ENCODE data around the gene PIAS1.
A peak's percentile ranks its signal among the peaks of the same experiment; 100 is the strongest.

Gene PIAS1

DNA sequence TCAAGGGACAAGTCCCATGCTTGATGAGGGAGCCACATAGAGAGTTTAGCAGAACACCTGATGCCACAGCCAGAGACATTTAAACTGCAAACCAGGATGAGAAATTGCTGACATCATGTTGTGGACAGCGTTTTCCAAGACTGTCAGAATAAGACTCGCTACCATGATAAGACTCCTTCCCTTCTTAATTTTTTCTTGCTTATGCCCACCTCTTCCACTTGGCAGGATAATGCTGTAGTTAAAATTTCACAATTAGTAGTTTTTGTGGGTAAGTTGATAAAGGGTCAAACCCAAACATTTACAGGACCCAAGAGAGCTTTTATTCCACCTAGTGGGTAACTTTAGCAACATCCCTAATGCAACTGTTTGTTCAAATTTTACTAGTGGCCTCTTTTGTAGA, 3.0 kb upstream of the PIAS1 start:
- peaks cover 1% of the 10 kb centered on the region for H3K36me3 ChIP-seq (replicated peaks; ENCODE audit: low read depth, low read length)
- no peak for TF ChIP-seq EZH2phosphoT487 (IDR thresholded peaks at IDR 0.05; ENCODE audit: low read depth)
- TF ChIP-seq CTCF (IDR thresholded peaks at IDR 0.05; ENCODE audit: low read depth, low read length) = peak; percentile 27
- H3K4me1 ChIP-seq (ENCODE audit: low read length) = peaks cover 11% of the 10 kb centered on the region
- peaks cover 12% of the 10 kb centered on the region for H4K20me1 ChIP-seq (ENCODE audit: insufficient read depth, low read length)
- no peak overlapping the region for H2AFZ ChIP-seq (ENCODE audit: low read depth, low read length)
- H3K27me3 ChIP-seq (ENCODE audit: low read depth, low read length) = no peaks in the 10 kb centered on the region
- H3K9me3 ChIP-seq (ENCODE audit: insufficient read depth, low read length) = no peaks in the 10 kb centered on the region
- H3K4me2 ChIP-seq (ENCODE audit: low read length) = no peak overlapping the region
- H3K4me3 ChIP-seq (ENCODE audit: low read length) = no peak overlapping the region
- no peak overlapping the region for H3K27ac ChIP-seq (ENCODE audit: low read length)
- peaks cover 19% of the 10 kb centered on the region for H3K79me2 ChIP-seq (ENCODE audit: low read length)
- no peak overlapping the region for H3K9ac ChIP-seq (ENCODE audit: low read length)

DNA sequence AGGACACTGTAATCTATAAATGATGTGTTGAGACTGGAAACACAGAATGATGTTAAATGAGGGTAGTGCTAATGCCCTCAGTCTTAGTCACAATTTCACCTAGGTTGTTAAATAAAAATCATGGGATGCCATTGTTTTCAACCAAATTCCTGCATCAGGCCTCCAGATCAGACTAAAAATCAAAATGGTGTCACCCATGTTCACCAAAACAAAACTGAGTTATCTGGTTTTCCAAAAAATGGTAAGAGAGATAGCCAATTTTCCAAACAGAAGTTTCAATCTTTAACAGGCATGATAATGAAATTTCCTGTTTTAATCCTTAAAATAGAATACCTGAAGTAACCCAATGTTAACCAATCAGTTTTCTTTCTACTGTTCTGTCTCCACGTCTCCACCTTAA, 2.2 kb upstream of the PIAS1 start:
- Histone ChIP-seq H2AFZ (ENCODE audit: low read depth, low read length) (peak overlapping the region; percentile 37; the same call in 1 of the 2 replicates), H3K4me3 (ENCODE audit: low read length) (no peak overlapping the region), H3K79me2 (ENCODE audit: low read length) (peaks cover 27% of the 10 kb centered on the region)

GRCh38 chr15:68052431-68052830, 1.7 kb upstream of the PIAS1 start:
- peaks cover 33% of the 10 kb centered on the region for H3K79me2 ChIP-seq (ENCODE audit: low read length)
- no peaks in the 10 kb centered on the region for H3K9me3 ChIP-seq (ENCODE audit: insufficient read depth, low read length)
- no peaks in the 10 kb centered on the region for H3K27me3 ChIP-seq (ENCODE audit: low read depth, low read length)
- H3K4me1 ChIP-seq (ENCODE audit: low read length) = peaks cover 18% of the 10 kb centered on the region
- no peak overlapping the region for H3K9ac ChIP-seq (ENCODE audit: low read length)
- H3K4me3 ChIP-seq (ENCODE audit: low read length) = no peak overlapping the region
- peak overlapping the region; percentile 37 for H2AFZ ChIP-seq (ENCODE audit: low read depth, low read length)
- H3K4me2 ChIP-seq (ENCODE audit: low read length) = no peak overlapping the region
- peaks cover 25% of the 10 kb centered on the region for H4K20me1 ChIP-seq (ENCODE audit: insufficient read depth, low read length)
- no peak for TF ChIP-seq EZH2phosphoT487 (IDR thresholded peaks at IDR 0.05; ENCODE audit: low read depth)
- TF ChIP-seq CTCF (IDR thresholded peaks at IDR 0.05; ENCODE audit: low read depth, low read length) = no peak
- peaks cover 3% of the 10 kb centered on the region for H3K36me3 ChIP-seq (replicated peaks; ENCODE audit: low read depth, low read length)
- no peak overlapping the region for H3K27ac ChIP-seq (ENCODE audit: low read length)

More for the DNA sequence above, 2.2 kb upstream of the PIAS1 start:
- TF ChIP-seq CTCF (IDR thresholded peaks at IDR 0.05; ENCODE audit: low read depth, low read length) (no peak), EZH2phosphoT487 (IDR thresholded peaks at IDR 0.05; ENCODE audit: low read depth) (no peak)
- no peaks in the 10 kb centered on the region for H3K27me3 ChIP-seq (ENCODE audit: low read depth, low read length)
- H4K20me1 ChIP-seq (ENCODE audit: insufficient read depth, low read length) = peaks cover 20% of the 10 kb centered on the region
- H3K4me2 ChIP-seq (ENCODE audit: low read length) = no peak overlapping the region
- H3K4me1 ChIP-seq (ENCODE audit: low read length) = peaks cover 18% of the 10 kb centered on the region
- no peak overlapping the region for H3K27ac ChIP-seq (ENCODE audit: low read length)
- no peak overlapping the region for H3K9ac ChIP-seq (ENCODE audit: low read length)
- H3K36me3 ChIP-seq (replicated peaks; ENCODE audit: low read depth, low read length) = peaks cover 3% of the 10 kb centered on the region
- no peaks in the 10 kb centered on the region for H3K9me3 ChIP-seq (ENCODE audit: insufficient read depth, low read length)

GRCh38 chr15:68053001-68053400, 1.1 kb upstream of the PIAS1 start:
- Histone ChIP-seq H3K4me3 (ENCODE audit: low read length) (0 out of 2 replicates have a peak overlapping the region, but pooled peaks have one; percentile 82), H3K4me2 (ENCODE audit: low read length) (peak overlapping the region; percentile 90), H3K4me1 (ENCODE audit: low read length) (peaks cover 18% of the 10 kb centered on the region), H3K27me3 (ENCODE audit: low read depth, low read length) (no peaks in the 10 kb centered on the region), H3K27ac (ENCODE audit: low read length) (no peak overlapping the region), H2AFZ (ENCODE audit: low read depth, low read length) (0 out of 2 replicates have a peak overlapping the region, but pooled peaks have one; percentile 89), H3K9me3 (ENCODE audit: insufficient read depth, low read length) (no peaks in the 10 kb centered on the region), H3K79me2 (ENCODE audit: low read length) (peaks cover 38% of the 10 kb centered on the region), H4K20me1 (ENCODE audit: insufficient read depth, low read length) (peaks cover 31% of the 10 kb centered on the region), H3K36me3 (replicated peaks; ENCODE audit: low read depth, low read length) (peaks cover 3% of the 10 kb centered on the region), H3K9ac (ENCODE audit: low read length) (peak overlapping the region; percentile 84; the same call in 1 of the 2 replicates)
- TF ChIP-seq EZH2phosphoT487 (IDR thresholded peaks at IDR 0.05; ENCODE audit: low read depth) (no peak), CTCF (IDR thresholded peaks at IDR 0.05; ENCODE audit: low read depth, low read length) (no peak)
